Stimulated activated CD4-positive, alpha-beta T cell treated with anti-CD3 and anti-CD28 coated beads, Interleukin-1b, Interleukin-23, amount 100 ng/mL, for 4 hours (primary cell): Measurements from ENCODE around the gene TUBGCP4.

Experiments used
- DNase-seq, 2 donors: peaks; one replicate each; pipeline ENCODE4 v3.0.0-alpha.2; 2020; ENCODE audit warnings: low read depth in 2 of 2

The TUBGCP4 gene

DNA sequence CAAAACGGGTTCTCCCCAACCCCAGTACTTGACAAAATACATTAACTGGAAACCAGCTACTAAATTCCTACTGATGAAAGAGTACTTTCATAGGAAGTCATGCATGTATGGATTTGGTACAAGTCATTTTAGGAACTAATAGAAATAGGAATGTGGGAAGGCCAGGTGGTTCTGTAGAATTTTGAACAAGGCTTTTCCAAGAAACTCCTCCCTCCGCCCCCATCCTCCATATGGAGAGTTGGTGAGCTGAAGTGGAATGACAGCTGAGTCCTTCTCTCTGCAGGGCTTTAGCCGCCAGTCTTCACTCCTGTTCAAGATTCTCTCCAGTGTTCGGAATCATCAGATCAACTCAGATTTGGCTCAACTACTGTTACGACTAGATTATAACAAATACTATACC lies 33.2 kb downstream of the TUBGCP4 start:
- no peak for DNase-seq

DNA sequence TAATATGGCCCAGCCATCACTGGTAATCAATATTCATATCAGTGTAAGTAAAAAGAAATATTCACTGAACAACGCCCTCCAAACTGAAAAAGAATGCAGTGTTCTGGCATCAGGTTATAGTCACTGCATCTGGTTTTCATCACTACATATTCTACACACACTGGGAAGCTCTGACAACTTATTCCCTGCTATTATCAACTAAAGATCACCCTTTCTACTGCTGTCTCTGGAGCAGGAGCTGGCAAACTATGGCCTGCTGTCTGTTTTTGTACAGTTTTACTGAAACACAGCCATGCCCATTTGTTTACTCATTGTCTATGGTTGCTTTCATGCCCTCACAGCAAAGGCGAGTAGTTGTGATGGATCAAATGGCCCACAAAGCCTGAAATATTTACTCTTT lies 35.3 kb downstream of the TUBGCP4 start:
- no peak for DNase-seq

DNA sequence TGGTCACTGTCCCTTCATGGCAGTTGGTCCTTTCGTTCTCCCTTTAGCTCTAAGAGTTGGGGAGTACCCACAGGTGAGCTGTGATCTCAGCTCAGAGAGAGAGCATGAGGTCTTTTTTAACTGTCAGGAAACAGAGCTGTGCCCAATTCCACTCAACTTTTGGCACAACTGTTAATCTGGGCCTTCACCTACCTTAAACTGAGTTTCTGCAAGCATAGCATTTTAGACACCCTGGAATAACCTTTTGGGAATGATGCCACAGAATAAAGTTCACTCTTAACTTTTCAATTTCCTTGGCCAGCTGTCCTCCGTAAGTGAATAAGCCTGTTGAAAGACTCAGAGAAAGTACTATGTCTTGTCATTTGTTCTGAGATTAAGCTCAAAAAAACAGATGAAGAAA lies 35.9 kb downstream of the TUBGCP4 start:
- no peak for DNase-seq

DNA sequence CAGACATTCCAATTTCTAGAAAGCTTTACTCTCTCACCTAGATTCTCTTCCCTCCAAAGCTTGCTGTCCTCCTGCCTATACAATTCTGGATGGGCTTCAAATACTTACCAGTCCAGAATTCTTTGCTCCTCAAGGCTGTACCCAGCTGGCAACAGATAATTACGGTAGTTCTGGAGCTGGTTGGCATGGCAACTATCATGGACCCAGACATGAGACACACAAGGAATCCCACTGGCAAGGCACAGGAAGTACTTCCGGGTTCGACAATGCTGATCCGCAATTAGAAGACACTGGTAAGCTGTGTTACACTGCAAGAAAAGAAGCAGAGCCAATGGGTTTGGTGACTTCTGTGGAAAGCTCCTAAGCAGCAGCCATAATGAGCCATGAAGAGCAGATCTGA lies 37.9 kb downstream of the TUBGCP4 start:
- DNase-seq: no peak

DNA sequence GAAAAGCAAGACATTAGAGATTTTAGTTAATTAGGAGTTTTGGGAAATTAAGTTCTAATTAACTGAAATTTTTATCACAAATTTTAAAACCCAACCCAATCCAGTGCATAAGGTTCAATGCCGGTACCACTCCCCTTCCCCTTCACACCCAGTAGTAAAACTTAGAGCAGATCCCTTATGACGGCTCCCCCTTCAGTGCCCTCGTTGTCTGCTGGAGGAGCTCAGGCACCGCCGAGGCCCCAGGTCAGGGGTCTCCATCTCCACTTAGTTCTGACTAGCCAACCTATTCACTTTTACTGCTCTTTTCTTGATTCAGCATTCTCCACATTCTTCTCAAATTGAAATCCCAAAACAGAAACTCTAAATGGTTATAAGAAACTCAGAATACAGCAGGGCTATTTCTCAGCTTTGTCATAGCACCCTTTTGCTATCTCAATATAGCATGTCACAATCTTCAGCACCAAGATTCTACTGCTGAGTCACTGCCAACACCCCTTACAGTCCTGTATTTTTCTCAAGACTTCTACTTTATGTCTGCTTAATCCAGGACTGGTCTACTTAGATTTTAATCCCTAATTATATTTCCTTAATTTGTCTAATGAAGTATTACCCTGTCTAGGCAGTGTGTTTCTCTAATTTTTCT lies 39.8 kb downstream of the TUBGCP4 start:
- no peak for DNase-seq

DNA sequence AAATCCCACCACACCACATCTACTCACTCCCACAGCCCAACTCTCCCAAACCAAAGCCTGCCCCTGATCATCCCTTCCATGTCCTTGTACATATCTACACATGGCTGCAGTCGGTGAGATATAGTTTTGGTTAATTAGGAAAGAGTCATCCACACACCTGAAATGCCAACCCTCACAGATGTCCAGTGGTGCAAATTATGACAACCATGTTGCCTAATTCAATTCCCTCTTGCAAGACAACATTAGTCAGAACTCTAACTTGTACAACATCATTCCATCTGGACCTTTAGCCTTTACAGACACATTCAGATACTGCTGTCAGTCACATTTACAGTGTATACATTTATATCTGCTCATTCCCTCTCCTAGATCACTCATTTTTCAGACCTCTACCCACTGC lies 41.2 kb downstream of the TUBGCP4 start:
- DNase-seq: no peak

DNA sequence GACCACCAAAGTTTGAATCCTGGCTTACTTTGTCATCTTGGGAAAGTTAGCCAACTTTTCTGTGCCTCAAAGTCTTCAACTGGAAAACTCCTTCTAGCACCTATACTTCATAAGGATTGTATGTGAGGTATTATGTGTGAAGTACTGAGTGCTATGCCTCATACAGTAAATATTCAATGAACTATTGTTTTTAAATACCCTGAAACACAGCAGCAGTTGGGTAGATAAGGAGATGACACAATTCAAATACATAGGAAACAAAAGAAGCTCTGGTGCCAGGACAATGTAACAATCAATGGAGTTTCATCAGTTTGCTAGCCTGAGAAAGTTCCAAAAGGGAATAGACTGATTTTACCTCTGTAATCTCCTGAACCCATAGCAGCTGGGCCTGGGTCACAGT lies 43.3 kb downstream of the TUBGCP4 start:
- DNase-seq: no peak

DNA sequence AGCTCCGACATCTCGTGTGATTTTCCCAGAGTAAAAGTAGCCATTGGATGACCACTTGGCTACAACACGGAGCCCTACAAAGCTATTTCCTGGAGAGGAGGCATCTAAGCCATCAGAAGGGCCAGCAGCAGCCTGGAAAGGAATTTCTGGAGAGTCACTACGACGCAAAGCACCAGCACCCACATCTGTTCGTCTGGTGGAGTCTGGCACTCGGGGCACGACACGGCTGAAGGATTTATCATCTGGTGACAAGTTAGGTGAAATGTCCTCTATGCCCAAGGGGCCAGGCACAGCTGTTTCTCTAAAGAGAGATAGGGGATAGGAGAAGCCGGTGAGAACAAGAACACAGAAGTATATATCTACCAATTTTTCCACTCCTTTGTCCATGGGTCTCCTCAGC lies 49.5 kb downstream of the TUBGCP4 start:
- DNase-seq: no peak

DNA sequence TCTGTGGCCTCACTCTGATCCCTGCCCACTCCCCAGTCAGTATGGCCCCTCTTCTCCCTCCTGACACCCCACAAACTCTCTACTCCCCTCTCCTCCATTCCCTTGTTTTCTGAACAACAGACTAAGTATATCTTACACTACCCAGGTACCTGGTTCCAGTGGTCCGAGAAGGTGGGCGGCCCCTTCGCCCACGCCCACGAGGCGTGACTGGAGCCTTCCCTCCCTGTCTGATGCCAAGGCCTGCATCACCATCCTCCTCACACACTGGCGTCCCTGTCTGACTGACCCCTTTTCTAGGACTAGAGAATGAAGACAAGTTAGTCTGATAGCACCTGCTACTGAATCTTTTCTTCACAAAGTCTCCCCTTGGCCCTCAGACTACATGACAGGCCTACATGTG lies 50.0 kb downstream of the TUBGCP4 start:
- DNase-seq: no peak

DNA sequence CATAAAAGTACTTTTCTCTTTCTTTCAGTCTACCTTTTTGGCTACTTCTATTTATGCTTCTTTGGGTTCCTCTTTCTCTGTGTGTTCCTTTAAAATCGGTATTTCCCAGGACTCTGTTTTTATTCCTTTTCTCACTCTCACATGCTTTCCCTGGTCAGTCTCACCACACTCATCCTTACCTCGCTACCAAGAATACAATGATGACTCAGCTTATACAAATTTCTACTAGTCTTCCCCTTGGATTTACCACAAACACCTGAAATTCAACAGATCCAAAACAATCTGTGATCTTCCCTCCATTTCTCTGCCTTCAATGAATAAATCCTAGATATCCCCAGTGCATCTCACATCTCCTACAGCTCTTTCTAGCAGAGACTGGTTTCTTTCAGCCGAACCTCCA lies 52.9 kb downstream of the TUBGCP4 start:
- no peak for DNase-seq

DNA sequence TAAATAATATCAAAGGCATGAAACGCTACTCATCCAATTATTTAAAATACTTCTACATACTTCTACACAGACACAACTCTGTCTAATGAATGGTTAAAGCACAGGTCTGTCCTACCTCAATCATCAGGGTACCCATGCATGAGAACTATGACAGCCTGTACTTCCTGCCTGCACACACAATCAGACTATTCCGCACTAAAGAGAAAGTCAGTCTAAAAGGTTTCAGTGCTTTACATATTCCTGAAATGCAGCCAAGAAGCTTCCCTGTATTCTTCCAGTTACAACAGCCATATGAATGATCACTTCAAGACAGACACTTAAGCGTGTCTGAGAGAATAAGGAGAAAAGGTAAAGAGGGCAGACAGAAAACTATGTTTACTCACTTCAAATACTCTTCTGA lies 58.8 kb downstream of the TUBGCP4 start:
- DNase-seq: no peak

DNA sequence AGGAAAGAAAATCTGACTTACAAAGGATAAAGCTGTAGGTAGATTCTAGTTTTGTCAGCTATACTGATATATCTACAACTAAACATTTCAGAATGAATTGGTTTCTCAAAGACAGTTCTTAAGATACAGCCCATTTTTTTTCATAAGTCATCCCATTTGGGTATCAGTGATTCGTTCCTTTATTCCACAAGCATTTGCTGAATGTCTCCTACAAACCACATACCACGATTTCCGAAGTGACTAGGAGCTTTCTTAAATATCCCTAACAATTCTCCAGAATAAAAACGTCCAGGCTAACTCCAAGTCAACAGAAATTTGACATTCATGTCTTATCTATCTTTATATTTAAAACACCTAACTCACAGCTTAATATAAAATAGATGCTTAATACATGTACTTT lies 62.3 kb downstream of the TUBGCP4 start:
- DNase-seq: no peak

DNA sequence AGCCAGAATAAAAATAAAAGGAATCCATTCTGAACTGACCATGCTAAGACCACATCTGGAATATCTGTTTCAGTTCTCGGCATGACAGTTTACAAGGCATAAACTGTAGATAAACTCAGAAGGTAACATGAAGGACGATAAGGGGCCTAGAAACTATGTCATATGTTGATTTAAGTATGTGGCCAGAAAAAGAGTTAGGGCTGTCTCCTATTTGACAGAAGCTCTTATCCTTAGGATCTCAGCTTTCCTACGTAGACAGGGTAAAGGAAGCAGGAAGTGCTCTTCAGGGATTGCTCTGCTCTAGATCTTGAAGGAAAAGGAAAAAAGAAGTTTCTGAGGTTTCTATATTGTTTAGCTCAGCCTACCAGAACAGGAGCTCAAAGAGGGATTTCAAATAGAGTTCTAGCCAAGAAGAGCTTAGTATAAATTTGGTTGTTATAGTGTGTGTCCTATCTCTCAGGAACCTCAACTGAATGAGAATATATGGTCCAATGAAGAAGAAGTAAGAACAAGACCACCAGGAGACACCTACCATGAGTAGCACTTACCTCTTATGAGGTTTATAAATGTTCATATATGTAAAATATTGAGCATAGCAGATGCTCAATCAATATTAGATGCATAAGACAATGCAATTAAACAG lies 62.9 kb downstream of the TUBGCP4 start:
- no peak for DNase-seq

DNA sequence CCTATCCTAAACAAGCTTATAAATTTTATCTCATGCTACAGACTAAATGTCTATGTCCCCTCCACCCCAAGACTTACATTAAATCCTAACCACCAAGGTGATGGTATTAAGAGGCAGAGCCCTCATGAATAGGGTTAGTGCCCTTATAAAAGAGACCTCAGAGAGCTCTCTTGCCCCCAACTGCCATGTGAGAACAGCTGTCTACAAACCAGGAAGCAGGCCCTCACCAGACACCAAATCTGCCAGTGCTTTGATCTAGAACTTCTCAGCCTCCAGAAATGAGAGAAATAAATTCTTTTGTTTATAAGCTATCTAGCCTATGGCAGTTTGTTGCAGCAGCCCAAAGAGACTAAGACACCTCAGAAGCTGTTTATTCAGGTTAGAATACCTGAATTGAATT lies 63.5 kb downstream of the TUBGCP4 start:
- DNase-seq: no peak

DNA sequence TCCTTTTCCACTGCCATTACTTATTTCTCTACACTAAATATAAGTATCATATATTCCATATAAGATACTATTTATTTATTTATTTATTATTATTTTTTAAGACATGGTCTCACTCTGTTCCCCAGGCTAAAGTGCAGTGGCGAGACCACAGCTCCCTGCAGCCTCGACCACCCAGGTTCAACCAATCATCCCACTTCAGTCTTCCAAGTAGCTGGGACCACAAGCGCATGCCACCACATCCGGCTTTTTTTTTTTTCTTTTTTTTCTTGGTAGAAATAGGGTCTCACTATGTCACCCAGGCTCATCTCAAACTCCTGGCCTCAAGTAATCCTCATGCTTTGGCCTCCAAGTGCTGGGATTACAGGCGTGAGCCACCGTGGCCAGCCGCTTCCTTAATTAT lies 65.5 kb downstream of the TUBGCP4 start:
- DNase-seq: no peak

DNA sequence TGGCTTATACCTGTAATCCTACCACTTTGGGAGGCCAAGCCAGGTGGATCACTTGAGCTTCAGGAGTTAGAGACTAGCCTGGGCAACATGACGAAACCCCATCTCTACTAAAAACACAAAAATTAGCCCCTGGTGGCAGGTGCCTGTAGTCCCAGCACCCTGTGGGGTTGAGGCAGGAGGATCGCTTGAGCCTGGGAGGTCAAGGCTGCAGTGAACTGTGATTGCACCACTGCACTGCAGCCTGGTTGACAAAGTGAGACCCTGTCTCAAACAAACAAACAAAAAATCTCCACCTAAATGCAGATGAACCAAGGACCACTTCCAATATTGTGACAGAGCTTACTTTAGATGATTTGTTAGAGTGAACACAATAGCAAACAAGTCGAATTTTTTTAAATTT lies 68.4 kb downstream of the TUBGCP4 start:
- no peak for DNase-seq

DNA sequence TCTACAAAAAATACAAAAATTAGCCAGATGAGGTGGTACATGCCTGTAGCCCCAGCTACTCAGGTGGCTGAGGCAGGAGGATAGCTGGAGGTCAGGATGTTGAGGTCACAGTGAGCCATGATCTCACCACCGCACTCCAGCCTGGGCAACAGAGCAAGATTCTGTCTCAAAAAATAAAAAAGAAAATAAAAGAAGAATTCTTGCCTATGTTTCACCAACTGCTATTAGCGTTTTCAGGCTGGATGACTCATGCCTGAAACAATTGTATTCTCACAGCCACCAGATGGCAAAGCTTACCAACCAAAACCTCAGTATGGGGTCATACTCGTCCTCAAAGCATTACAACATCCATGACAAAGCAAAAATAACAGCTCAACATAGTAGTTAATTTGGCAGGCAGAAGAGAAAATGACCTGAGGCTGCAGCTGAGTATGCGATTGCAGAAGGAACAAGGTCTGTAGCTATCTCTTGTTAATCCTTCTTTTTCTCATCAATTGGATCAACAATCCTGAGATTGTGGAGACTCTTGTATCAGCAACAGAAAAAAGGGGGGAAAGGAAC lies 69.9 kb downstream of the TUBGCP4 start:
- peak in 1 of 2 donors; percentile 4 for DNase-seq

DNA sequence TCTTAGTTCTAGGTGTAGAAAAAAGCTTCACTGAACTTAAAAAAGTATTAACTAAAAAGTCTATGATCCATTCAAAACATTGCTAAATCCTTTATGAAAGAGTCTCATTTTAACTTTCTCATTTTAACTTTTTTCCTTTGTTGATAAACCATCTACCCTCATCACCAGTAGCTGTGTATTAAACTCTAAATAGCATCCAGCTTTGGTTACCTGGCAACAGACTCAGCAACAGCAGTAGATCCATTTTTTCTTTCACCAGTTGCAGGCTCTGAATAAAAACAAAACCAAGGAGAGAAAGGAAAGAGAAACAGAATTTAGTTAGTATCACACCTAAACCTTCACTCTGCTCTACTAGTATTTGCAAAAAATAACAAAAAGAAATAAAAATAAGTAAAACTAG lies 70.4 kb downstream of the TUBGCP4 start:
- DNase-seq: no peak

DNA sequence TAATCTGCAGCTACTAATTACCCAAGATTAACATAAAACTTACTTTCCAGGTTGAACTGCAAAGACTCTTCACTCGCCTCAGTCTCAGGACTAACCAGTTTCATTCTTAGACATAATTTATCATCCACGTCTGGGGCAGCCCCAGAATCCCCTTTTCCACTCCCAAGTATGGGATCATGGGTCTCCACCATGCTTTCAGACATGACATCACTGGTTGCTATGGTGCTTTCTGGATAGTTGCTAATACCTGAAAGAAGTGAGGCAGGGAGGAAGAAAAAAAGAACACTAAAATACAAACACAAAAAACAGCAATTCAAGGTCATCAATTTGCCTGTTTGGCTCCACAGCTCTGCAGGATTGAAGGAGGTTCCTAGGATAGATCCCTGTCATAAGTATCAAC lies 75.4 kb downstream of the TUBGCP4 start:
- no peak for DNase-seq

DNA sequence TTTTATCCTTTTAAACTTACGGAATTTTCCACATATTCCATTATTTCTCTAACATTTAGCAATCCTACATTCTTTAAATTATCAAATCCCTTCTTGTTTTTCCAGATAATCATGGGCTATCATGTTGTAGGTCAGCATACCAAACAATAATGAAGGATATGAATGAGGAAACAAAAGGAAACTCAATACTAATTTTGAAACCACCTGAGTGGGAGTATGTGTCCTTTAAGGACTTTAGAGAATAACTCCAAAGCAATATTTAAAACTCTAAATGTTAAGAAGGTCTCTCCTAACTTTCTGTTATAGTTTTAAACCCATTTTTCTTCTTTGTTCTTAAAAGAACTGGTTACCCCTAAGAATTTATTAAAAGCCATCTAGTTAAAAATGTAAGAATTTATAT lies 79.1 kb downstream of the TUBGCP4 start:
- DNase-seq: no peak
